Measurements from ENCODE around the gene LRRC3.

The LRRC3 gene

GRCh38 chr21:44442266-44443125, 12.8 kb upstream of the LRRC3 start:
- TF ChIP-seq TAF1 (IDR thresholded peaks at IDR 0.05; ENCODE audit: low read depth): no peak
- no peak for TF ChIP-seq YY1 (IDR thresholded peaks at IDR 0.05; ENCODE audit: low read depth)
- TF ChIP-seq TEAD4 (IDR thresholded peaks at IDR 0.05): no peak
- TF ChIP-seq NFIC (IDR thresholded peaks at IDR 0.05): no peak
- no peak for TF ChIP-seq TCF12 (IDR thresholded peaks at IDR 0.05; ENCODE audit: low read depth)
- no peak for TF ChIP-seq EGR1 (IDR thresholded peaks at IDR 0.05)
- TF ChIP-seq CEBPB (IDR thresholded peaks at IDR 0.05): no peak
- no peak for TF ChIP-seq EP300 (IDR thresholded peaks at IDR 0.05; ENCODE audit: borderline replicate concordance)
- TF ChIP-seq CREB1 (IDR thresholded peaks at IDR 0.05; ENCODE audit: low read depth): no peak
- no peak for TF ChIP-seq MAX (IDR thresholded peaks at IDR 0.05)
- no peak for TF ChIP-seq ZBTB7A (IDR thresholded peaks at IDR 0.05; ENCODE audit: low read depth)
- no peak for TF ChIP-seq REST (IDR thresholded peaks at IDR 0.05; ENCODE audit: low read depth)

DNA sequence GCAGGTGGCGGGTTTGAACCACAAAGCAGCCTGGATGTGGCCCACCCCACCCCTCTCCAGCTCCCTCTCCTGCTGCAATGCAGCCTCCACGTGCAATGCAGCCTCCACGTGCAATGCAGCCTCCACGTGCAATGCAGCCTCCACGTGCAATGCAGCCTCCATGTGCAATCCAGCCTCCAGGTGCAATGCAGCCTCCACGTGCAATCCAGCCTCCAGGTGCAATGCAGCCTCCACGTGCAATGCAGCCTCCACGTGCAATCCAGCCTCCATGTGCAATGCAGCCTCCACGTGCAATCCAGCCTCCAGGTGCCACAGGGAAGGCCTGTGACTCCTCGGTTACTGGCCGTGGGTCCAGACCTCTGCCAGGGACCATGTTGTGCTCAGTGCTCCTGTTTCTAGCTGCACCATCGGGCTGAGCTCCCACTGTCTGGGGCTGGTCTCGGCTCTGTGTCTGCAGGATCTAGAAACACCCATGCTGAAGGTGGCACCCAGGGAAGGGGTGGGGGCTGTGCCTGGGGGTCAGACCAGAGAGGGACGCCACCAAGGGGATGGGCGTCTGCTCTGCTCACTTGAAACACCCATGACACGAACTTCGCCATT, 11.9 kb upstream of the LRRC3 start:
- TF ChIP-seq TEAD4 (IDR thresholded peaks at IDR 0.05) (no peak), CREB1 (IDR thresholded peaks at IDR 0.05; ENCODE audit: low read depth) (no peak), NFIC (IDR thresholded peaks at IDR 0.05) (no peak), YY1 (IDR thresholded peaks at IDR 0.05; ENCODE audit: low read depth) (no peak), EGR1 (IDR thresholded peaks at IDR 0.05) (no peak)
- TF ChIP-seq, protein P1, sequence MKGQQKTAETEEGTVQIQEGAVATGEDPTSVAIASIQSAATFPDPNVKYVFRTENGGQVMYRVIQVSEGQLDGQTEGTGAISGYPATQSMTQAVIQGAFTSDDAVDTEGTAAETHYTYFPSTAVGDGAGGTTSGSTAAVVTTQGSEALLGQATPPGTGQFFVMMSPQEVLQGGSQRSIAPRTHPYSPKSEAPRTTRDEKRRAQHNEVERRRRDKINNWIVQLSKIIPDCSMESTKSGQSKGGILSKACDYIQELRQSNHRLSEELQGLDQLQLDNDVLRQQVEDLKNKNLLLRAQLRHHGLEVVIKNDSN (IDR thresholded peaks at IDR 0.05): no peak

GRCh38 chr21:44443891-44444285, 11.4 kb upstream of the LRRC3 start:
- TF ChIP-seq FOXM1 (IDR thresholded peaks at IDR 0.05; ENCODE audit: borderline replicate concordance, low read depth) (no peak), MAX (IDR thresholded peaks at IDR 0.05) (no peak), RAD21 (IDR thresholded peaks at IDR 0.05; ENCODE audit: low read depth) (no peak), NFIC (IDR thresholded peaks at IDR 0.05) (no peak), TAF1 (IDR thresholded peaks at IDR 0.05; ENCODE audit: low read depth) (no peak), YY1 (IDR thresholded peaks at IDR 0.05; ENCODE audit: low read depth) (no peak), ZBTB7A (IDR thresholded peaks at IDR 0.05; ENCODE audit: low read depth) (no peak), CEBPB (IDR thresholded peaks at IDR 0.05) (no peak), TEAD4 (IDR thresholded peaks at IDR 0.05) (no peak), EP300 (IDR thresholded peaks at IDR 0.05; ENCODE audit: borderline replicate concordance) (no peak), REST (IDR thresholded peaks at IDR 0.05; ENCODE audit: low read depth) (no peak)

DNA sequence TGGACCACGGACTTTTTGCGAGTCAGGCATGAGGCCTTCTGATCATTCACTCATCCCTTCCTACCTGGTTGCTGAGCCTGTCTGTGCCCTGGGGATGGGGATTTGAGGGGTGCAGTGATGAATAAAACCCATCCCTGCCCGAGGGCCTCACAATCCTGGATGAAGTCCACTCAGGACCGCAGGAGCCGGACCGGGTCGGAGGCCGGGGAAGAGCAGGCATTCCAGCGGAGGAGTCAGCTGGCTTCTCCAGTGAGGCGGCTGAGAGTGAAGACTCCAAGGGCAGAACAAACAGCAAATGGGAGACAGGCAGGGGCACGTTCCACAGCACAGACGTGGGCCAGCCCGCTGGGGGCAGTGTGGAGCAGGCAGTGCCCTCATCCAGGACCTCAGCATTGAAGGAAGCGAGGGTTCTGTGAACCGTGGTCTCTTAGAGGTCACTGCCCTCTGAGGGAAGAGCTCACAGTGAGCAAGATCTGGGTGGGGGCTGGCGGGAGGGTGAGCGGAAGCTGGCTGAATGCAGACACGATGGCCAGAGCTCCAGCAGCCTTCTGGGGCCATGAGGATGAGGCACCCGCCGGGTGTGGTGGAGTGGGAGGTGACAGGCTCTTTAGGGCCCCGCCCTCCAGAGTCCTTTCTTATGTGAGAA, 10.9 kb upstream of the LRRC3 start:
- TF ChIP-seq TAF1 (IDR thresholded peaks at IDR 0.05; ENCODE audit: low read depth) (no peak), EP300 (IDR thresholded peaks at IDR 0.05; ENCODE audit: borderline replicate concordance) (no peak), TEAD4 (IDR thresholded peaks at IDR 0.05) (no peak), YY1 (IDR thresholded peaks at IDR 0.05; ENCODE audit: low read depth) (no peak), NFIC (IDR thresholded peaks at IDR 0.05) (no peak), CEBPB (IDR thresholded peaks at IDR 0.05) (no peak), MAX (IDR thresholded peaks at IDR 0.05) (no peak)

GRCh38 chr21:44445145-44445812, 10.0 kb upstream of the LRRC3 start:
- TF ChIP-seq RAD21 (IDR thresholded peaks at IDR 0.05; ENCODE audit: low read depth): no peak
- TF ChIP-seq FOXM1 (IDR thresholded peaks at IDR 0.05; ENCODE audit: borderline replicate concordance, low read depth): no peak
- no peak for TF ChIP-seq EGR1 (IDR thresholded peaks at IDR 0.05)
- TF ChIP-seq TAF1 (IDR thresholded peaks at IDR 0.05; ENCODE audit: low read depth): no peak
- no peak for TF ChIP-seq CEBPB (IDR thresholded peaks at IDR 0.05)
- TF ChIP-seq EP300 (IDR thresholded peaks at IDR 0.05; ENCODE audit: borderline replicate concordance): no peak
